ENCODE results near the gene SPIRE1.

- TF ChIP-seq CTCF (IDR thresholded peaks at IDR 0.05) (no peak), POLR2AphosphoS5 (IDR thresholded peaks at IDR 0.05) (no peak), POLR2A (IDR thresholded peaks at IDR 0.05) (no peak), EP300 (IDR thresholded peaks at IDR 0.05) (no peak)
Measured at GRCh38 chr18:12456441-12456840, 201.5 kb downstream of the SPIRE1 start.
